GM12865 (cell line): ENCODE data around the gene ZNF8.
"Not testable (repeated sequence)": the region's sequence is repeated elsewhere in the genome, so short reads cannot be mapped to it uniquely, and the experiment has no call there.

Experiments
- DNase-seq: peaks from one replicate; pipeline ENCODE4 v3.0.0; 2010; ENCODE audit warnings: low read depth
- H3K4me3 ChIP-seq: 2 replicates; pipeline ENCODE4 v1.5.1; 2011; ENCODE audit warnings: mild to moderate bottlenecking, low read depth, low read length, control low read depth
- TF ChIP-seq, protein P1 (sequence below): IDR thresholded peaks from 2 replicates; pipeline ENCODE4 v1.5.1; 2011; ENCODE audit warnings: low read length, control low read depth, low read depth, inconsistent platforms; ENCODE audit not compliant: insufficient read depth; ENCODE audit errors: missing control alignments

The ZNF8 gene

DNA sequence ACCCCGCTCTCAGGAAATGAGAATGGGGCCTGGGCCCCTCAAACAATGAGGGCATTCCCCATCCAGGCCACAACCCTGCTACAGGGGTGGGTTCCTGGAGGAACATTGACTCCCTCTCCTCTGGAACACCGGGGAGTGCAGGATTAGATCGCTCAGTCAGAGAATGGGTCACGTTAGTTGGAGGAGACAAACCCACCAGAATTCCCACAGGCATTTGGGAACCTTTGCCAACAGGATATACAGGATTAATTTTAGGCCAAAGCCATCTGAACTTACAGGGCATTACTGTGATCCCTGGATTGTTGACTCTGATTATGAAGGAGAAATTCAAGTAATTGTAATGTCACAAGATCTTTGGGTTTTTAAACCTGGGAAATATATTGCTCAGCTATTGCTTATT, 29.0 kb downstream of the ZNF8 start:
- TF ChIP-seq, protein P1, sequence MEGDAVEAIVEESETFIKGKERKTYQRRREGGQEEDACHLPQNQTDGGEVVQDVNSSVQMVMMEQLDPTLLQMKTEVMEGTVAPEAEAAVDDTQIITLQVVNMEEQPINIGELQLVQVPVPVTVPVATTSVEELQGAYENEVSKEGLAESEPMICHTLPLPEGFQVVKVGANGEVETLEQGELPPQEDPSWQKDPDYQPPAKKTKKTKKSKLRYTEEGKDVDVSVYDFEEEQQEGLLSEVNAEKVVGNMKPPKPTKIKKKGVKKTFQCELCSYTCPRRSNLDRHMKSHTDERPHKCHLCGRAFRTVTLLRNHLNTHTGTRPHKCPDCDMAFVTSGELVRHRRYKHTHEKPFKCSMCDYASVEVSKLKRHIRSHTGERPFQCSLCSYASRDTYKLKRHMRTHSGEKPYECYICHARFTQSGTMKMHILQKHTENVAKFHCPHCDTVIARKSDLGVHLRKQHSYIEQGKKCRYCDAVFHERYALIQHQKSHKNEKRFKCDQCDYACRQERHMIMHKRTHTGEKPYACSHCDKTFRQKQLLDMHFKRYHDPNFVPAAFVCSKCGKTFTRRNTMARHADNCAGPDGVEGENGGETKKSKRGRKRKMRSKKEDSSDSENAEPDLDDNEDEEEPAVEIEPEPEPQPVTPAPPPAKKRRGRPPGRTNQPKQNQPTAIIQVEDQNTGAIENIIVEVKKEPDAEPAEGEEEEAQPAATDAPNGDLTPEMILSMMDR: no peak
- DNase-seq: no peak
- no peak overlapping the region for H3K4me3 ChIP-seq

DNA sequence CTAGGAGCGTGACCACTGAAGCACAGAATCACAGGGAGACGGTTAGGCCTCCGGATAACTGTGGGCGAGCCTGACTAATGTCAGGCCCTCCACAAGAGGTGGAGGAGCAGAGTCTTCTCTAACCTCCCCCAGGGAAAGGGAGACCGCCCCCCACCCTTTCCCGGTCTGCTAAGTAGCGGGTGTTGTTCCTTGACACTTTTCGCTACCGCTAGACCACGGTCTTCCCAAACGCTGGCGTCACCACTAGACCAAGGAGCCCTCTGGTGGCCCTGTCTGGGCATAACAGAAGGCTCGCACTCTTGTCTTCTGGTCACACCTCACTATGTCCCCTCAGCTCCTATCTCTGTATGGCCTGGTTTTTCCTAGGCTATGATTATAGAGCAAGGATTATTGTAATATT, 31.9 kb downstream of the ZNF8 start:
- H3K4me3 ChIP-seq, DNase-seq: not testable (repeated sequence)

DNA sequence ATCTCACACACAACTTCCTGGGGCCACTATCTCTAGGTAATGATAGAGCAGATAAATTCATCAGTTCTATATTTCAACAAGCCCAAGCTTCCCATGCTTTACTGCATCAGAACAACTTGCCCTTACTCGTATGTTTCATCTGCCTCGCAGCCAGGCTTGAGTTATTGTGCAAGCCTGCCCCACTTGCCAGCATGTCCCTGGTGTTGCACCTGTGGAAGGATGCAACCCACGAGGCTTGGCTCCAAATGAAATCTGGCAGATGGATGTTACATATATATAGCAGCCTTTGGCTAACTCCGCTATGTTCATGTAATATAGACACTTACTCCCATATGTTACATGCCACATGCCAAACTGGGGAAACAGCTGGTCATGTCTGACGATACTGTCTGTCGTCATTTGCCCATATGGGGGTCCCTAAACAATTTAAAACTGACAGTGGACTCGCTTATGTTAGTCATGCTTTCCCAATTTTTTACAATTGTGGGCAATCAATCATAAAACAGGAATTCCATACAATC, 32.6 kb downstream of the ZNF8 start:
- no peak for DNase-seq
- TF ChIP-seq, protein P1: no peak

DNA sequence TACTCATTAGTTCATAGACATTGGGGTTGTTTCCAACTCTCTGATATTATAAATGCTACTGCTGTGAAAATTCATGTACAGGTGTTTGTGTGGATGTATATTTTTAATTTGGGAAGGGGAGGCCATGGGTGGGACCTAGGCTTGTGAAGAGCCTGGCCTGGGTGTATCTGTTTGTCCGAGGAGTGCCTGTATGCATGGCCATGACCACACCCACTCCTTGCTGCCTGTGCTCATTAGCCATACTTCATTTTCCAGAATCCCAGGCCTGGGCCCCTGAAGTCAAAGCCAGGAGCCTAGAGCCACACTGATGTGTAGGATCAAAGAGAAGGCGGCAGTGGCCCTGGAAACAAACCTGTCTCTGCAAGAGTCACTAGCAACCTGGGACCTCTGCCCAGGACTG, 36.8 kb downstream of the ZNF8 start:
- TF ChIP-seq, protein P1: no peak
- DNase-seq: no peak
- H3K4me3 ChIP-seq: no peak overlapping the region

More for the DNA sequence above, 32.6 kb downstream of the ZNF8 start:
- no peak overlapping the region for H3K4me3 ChIP-seq

DNA sequence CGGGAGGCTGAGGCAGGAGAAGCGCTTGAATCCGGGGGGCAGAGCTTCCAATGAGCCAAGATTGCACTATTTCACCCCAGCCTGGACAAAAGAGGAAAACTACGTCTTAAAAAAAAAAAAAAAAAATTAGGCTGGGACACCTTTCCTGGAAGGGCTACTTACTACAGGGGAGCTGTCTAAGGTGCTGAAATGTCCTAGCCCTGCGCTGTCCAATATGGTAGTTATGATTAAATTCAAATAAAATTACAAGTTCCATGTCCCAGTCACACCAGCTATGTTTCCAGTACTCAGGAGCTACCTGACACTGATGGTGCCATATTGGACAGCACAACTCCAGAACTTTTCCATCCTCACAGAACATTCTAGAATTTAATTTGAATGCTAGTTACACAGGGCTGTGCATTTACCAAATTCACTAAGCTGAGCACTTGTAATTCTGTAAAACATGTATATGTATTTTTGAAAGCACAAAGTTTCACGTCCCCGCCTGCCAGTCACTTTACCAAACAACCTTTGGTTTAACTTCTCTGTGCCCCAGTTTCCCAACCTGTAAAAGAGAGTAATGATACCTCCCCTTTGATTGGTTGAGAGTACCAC, 38.8 kb downstream of the ZNF8 start:
- TF ChIP-seq, protein P1: no peak
- peak; percentile 20 for DNase-seq
- H3K4me3 ChIP-seq: no peak overlapping the region

DNA sequence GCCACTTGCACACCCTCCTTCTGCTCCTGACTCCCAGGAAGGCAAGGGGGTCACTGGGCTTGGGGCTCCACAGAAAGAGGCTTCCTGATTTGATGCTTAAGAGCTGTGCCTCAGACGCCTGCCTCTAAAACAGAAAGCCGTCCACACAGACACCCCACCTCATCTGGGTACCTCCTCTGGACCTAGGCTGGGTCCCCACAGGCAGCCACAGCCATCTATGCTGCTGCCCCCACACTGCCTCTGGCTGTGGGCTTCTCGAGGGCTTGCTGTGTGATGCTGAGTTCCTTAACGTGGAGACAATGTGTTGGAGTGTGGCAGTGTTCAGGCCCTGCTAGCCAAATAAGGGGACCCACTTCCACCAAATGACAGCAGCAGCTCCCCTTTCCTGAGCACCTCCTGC, 39.5 kb downstream of the ZNF8 start:
- TF ChIP-seq, protein P1: no peak
- no peak overlapping the region for H3K4me3 ChIP-seq
- no peak for DNase-seq

DNA sequence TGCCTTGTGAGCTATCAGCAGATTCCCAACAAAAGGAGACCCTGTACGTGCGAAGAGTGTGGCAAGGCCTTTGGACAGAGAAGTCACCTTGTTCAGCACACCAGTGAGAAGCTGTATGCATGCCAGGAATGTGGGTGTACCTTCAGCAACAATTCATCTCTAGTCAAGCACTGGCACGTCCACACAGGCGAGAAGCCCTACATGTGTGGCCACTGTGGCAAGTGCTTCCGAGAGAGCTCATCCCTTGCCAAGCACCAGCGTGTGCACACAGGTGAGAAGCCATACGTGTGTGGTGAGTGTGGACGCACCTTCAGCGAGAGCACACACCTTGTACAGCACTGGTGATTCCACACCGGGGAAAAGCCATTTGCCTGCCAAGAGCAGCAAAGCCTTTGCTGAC, 40.5 kb downstream of the ZNF8 start:
- DNase-seq: no peak
- TF ChIP-seq, protein P1: no peak
- no peak overlapping the region for H3K4me3 ChIP-seq
